ENCODE measurements around the gene TMPRSS15.

GRCh38 chr21:18430341-18430740 is 26.8 kb upstream of the TMPRSS15 start:
- TF ChIP-seq CTCF (IDR thresholded peaks at IDR 0.05) (no peak), POLR2A (IDR thresholded peaks at IDR 0.05) (no peak), EP300 (IDR thresholded peaks at IDR 0.05) (no peak)
